K562 (cell line): ENCODE data around the gene KNOP1. TPM values are rescaled to one million over a fixed set of nuclear protein-coding genes. Genes with fewer than 3 reads are reported as not detected.

Source experiments
- ATAC-seq: fragments of 200-7000 bp; cut with Tn5 transposase; 3 replicates; pipeline ENCODE4 v1.9.1; 2020; ENCODE audit warnings: moderate library complexity
- BruUV-seq: library from RNA; stranded (reverse); fragments of 400-500 nt; replicated peaks from 2 replicates; lab custom pipeline; 2021; lab: Mats Ljungman, UMichigan
- CTCF ChIA-PET: fragments of 300-600 bp; formaldehyde crosslinking; extraction: SDS; loops from one replicate; lab custom pipeline; 2021; ENCODE audit warnings: low intra/inter-chr PET ratio; lab: Yijun Ruan, JAX
- POLR2A ChIA-PET: fragments of 300-600, 350-650 bp; sonication (Branson Sonifier 250); formaldehyde crosslinking; extraction: SDS; loops from one replicate; lab custom pipeline; 2021; ENCODE audit warnings: antibody characterized with exemption, inconsistent platforms; lab: Yijun Ruan, JAX
- DNase-seq, 4 experiments: peaks; one replicate each; pipeline versions ENCODE4 v3.0.0 to v3.0.0-alpha.2; 2011 to 2018; ENCODE audit warnings: low spot score in 3 of 4, mixed read lengths in 3 of 4; ENCODE audit errors: extremely low read depth in 1 of 4
- FAIRE-seq: peaks from 2 replicates; lab custom pipeline; 2011; peaks lifted over from hg19 to GRCh38; lab: Jason Lieb, UNC
- H2AFZ ChIP-seq: 2 replicates; pipeline ENCODE4 v1.6.0; 2011; ENCODE audit warnings: low read depth, low read length, control low read depth, inconsistent platforms
- H3K27ac ChIP-seq: fragments of 200-600 bp; 3 replicates; pipeline ENCODE4 v1.8.0; 2011; ENCODE audit warnings: low read depth, mild to moderate bottlenecking, control low read depth, inconsistent platforms, low read length, moderate library complexity, mixed read lengths; ENCODE audit errors: extremely low read depth
- H3K27me3 ChIP-seq, 2 experiments: fragments of 300-600 bp in 1 of 2; 2 replicates in 1 of 2; 3 replicates in 1 of 2; pipeline versions ENCODE4 v1.6.0 to v1.8.0; 2011; ENCODE audit warnings: inconsistent platforms in 2 of 2, low read length in 2 of 2, mild to moderate bottlenecking in 1 of 2, mixed read lengths in 1 of 2, moderate library complexity in 1 of 2; ENCODE audit not compliant: control insufficient read depth in 2 of 2, insufficient read depth in 2 of 2
- H3K36me3 ChIP-seq: fragments of 300-600 bp; 3 replicates; pipeline ENCODE4 v1.8.0; 2011; ENCODE audit warnings: mild to moderate bottlenecking, low read length, inconsistent platforms; ENCODE audit not compliant: control insufficient read depth, insufficient read depth
- H3K4me1 ChIP-seq, 2 experiments: fragments of 200-600 bp in 1 of 2; replicated peaks in 1 of 2; 2 replicates in 1 of 2; 3 replicates in 1 of 2; pipeline versions ENCODE4 v1.5.1 to v1.8.0; 2011; ENCODE audit warnings: inconsistent platforms in 2 of 2, low read length in 2 of 2, mild to moderate bottlenecking in 1 of 2, mixed read lengths in 1 of 2, moderate library complexity in 1 of 2; ENCODE audit not compliant: control insufficient read depth in 2 of 2, insufficient read depth in 2 of 2
- H3K4me2 ChIP-seq: 2 replicates; pipeline ENCODE4 v1.6.1; 2011; ENCODE audit warnings: low read length, control low read depth, inconsistent platforms, mixed read lengths; ENCODE audit not compliant: insufficient read depth
- H3K4me3 ChIP-seq: fragments of 200-600 bp; sonication (generic), shearing (Covaris generic); 2 replicates; pipeline ENCODE4 v1.5.1; 2016; ENCODE audit warnings: control low read depth, inconsistent platforms
- H3K79me2 ChIP-seq: fragments of 200-600 bp; 3 replicates; pipeline ENCODE4 v1.8.0; 2011; ENCODE audit warnings: low read length, inconsistent platforms; ENCODE audit not compliant: control insufficient read depth, insufficient read depth
- H3K9ac ChIP-seq, 2 experiments: 2 replicates each; pipeline versions ENCODE4 v1.6.0 to v1.6.1; 2011; ENCODE audit warnings: low read depth in 2 of 2, low read length in 2 of 2, control low read depth in 1 of 2, inconsistent platforms in 1 of 2, mild to moderate bottlenecking in 1 of 2, mixed read lengths in 1 of 2; ENCODE audit not compliant: insufficient read depth in 1 of 2
- H3K9me1 ChIP-seq: one replicate; pipeline ENCODE4 v1.6.0; 2011; ENCODE audit warnings: inconsistent platforms, mild to moderate bottlenecking, low read length, moderate library complexity; ENCODE audit not compliant: control insufficient read depth, insufficient read depth
- H3K9me3 ChIP-seq: replicated peaks from 2 replicates; pipeline ENCODE4 v1.5.1; 2011; ENCODE audit warnings: low read depth, low read length, inconsistent platforms; ENCODE audit not compliant: control insufficient read depth, insufficient read depth
- H4K20me1 ChIP-seq: replicated peaks from 2 replicates; pipeline ENCODE4 v1.6.1; 2011; ENCODE audit warnings: low read length, inconsistent platforms, mixed read lengths; ENCODE audit not compliant: control insufficient read depth, insufficient read depth
- CREB1 ChIP-seq, 2 experiments: sonication (generic) in 1 of 2; formaldehyde crosslinking in 1 of 2; IDR thresholded peaks; 2 replicates each; pipeline versions ENCODE4 v1.6.1 to v1.8.0; 2012 to 2022; ENCODE audit warnings: inconsistent platforms in 1 of 2, mild to moderate bottlenecking in 1 of 2, missing genetic modification reagents in 1 of 2, moderate library complexity in 1 of 2
- HDGF ChIP-seq: fragments of 450-650 bp; IDR thresholded peaks from 2 replicates; pipeline ENCODE4 v1.6.1; 2016
- HOMEZ ChIP-seq: fragments of 250-450 bp; sonication (Bioruptor Pico); IDR thresholded peaks from 2 replicates; pipeline ENCODE4 v1.4.0; 2020; ENCODE audit warnings: mild to moderate bottlenecking, moderate library complexity
- LARP7 ChIP-seq: fragments of 450-650 bp; IDR thresholded peaks from 2 replicates; pipeline ENCODE4 v1.6.1; 2016
- MYC ChIP-seq, 2 experiments: fragments of 250-450 bp in 1 of 2; sonication (Bioruptor Pico) in 1 of 2; IDR thresholded peaks; 2 replicates each; pipeline versions ENCODE4 v1.5.1 to v1.6.1; 2012 to 2021; ENCODE audit warnings: low read depth in 2 of 2, borderline replicate concordance in 1 of 2, improper control_type of control experiment in 1 of 2, low read length in 1 of 2, mild to moderate bottlenecking in 1 of 2, moderate library complexity in 1 of 2
- RAD21 ChIP-seq, 2 experiments: fragments of 250-450 bp in 1 of 2; fragments of 450-650 bp in 1 of 2; sonication (Bioruptor Pico) in 1 of 2; formaldehyde crosslinking in 1 of 2; IDR thresholded peaks in 1 of 2; conservative IDR thresholded peaks in 1 of 2; 2 replicates each; pipeline versions ENCODE4 v1.4.0 to v1.8.0; 2020 to 2022; ENCODE audit warnings: mild to moderate bottlenecking in 2 of 2, moderate library complexity in 1 of 2
- ZNF764 ChIP-seq: fragments of 250-450 bp; sonication (Bioruptor Pico); IDR thresholded peaks from 2 replicates; pipeline ENCODE4 v1.4.0; 2020; ENCODE audit warnings: low read depth, mild to moderate bottlenecking, moderate library complexity
- WGBS: fragments of 100-300 bp; shearing (Covaris generic); methylation state at CpG from one replicate; pipeline ENCODE4 v1.1.6; 2016; ENCODE audit warnings: low coverage, mixed read lengths; ENCODE audit not compliant: insufficient coverage; ENCODE audit errors: missing lambda C conversion rate; 5-methylcytosine and 5-hydroxymethylcytosine counted together
- in situ Hi-C: fragments of 300-500 bp; cut with MboI; formaldehyde crosslinking; loops from 4 replicates; pipeline ENCODE4 v1.15.0; 2018; ENCODE audit warnings: inconsistent platforms, mixed read lengths
- intact Hi-C: fragments of 100-400 bp; cut with micrococcal nuclease; formaldehyde crosslinking; loops from 2 replicates; pipeline ENCODE4 v1.14.2; 2022
- polyA plus RNA-seq, 8 experiments: library from polyadenylated mRNA; depleted of rRNA in 4 of 8; stranded (reverse) in 5 of 8; unstranded in 3 of 8; fragments of >200 nt; fragmentation: Nextera tagmentation in 2 of 8; fragmentation: Illumina TruSeq in 1 of 8; extraction: Ambion mirVana in 2 of 8; extraction: Trizol in 1 of 8; gene quantifications; 2 replicates each; pipeline versions ENCODE4 v1.2.1 to v1.2.3, GENCODE V29; 2011 to 2014; ENCODE audit warnings: inconsistent platforms in 1 of 8, missing spikeins in 1 of 8
- total RNA-seq, 7 experiments: library from RNA; depleted of rRNA in 6 of 7; stranded (reverse); fragments of >200 nt in 6 of 7; fragmentation: Illumina TruSeq in 2 of 7; extraction: Trizol in 2 of 7; gene quantifications; 2 replicates each; pipeline versions ENCODE4 v1.2.1 to v1.2.3, GENCODE V29; 2011 to 2021; ENCODE audit warnings: low replicate concordance in 1 of 7

Gene KNOP1
- total and polyA plus RNA-seq, 9 of the 15 experiments (the other 6 are each of a cell fraction or from before 2014, with no cell fraction given): 22.4 to 57.6 (median 39.3) TPM

- Histone ChIP-seq H4K20me1 (no peaks in the 10 kb centered on the region; the same call in 1 of the 2 replicates), H3K36me3 (peaks cover 3% of the 10 kb centered on the region; the same call in 2 of the 3 replicates), H3K27me3 (no peaks in the 10 kb centered on the region), H3K27ac (no peak overlapping the region), H3K79me2 (no peaks in the 10 kb centered on the region), H2AFZ (no peak overlapping the region), H3K9ac (no peak overlapping the region), H3K4me2 (no peak overlapping the region), H3K9me1 (no peaks in the 10 kb centered on the region), H3K4me1 (no peaks in the 10 kb centered on the region), H3K9me3 (no peaks in the 10 kb centered on the region), H3K4me3 (no peak overlapping the region)
- DNase-seq: no peak
- TF ChIP-seq HDGF (no peak), LARP7 (no peak), RAD21 (CRISPR knock-in tag; conservative IDR thresholded peaks at IDR 0.05 in 1 of 2, IDR thresholded peaks at IDR 0.05 in 1 of 2) (no peak), MYC (IDR thresholded peaks at IDR 0.05; ENCODE audit: low read depth, low read length) (no peak), MYC (CRISPR knock-in tag; IDR thresholded peaks at IDR 0.05; ENCODE audit: borderline replicate concordance, low read depth) (no peak), HOMEZ (CRISPR knock-in tag) (no peak), CREB1 (IDR thresholded peaks at IDR 0.05) (no peak), CREB1 (CRISPR knock-in tag; IDR thresholded peaks at IDR 0.05) (no peak), ZNF764 (CRISPR knock-in tag) (no peak)
- ChIA-PET CTCF (no interaction called here), POLR2A (interaction anchor here (0.6 kb wide), 1 partner anchor 124 kb away, joined by 3 read pairs; no protein-coding TSS in a partner anchor)
- WGBS: 74% methylated on average over 14 of the region's 18 CpGs
- FAIRE-seq: no peak
- intact Hi-C loops (no loop called here), in situ Hi-C loops (no loop called here)
- no peak for ATAC-seq
- no TSS peak for BruUV-seq
Measured at GRCh38 chr16:19688396-19689024, 29.5 kb downstream of the KNOP1 start.
